ENCODE data around the gene FAN1.

- no peak for TF ChIP-seq CTCF (IDR thresholded peaks at IDR 0.05)
- TF ChIP-seq EZH2phosphoT487 (IDR thresholded peaks at IDR 0.05) = no peak
Observed at GRCh38 chr15:30917675-30918074, 14.0 kb downstream of the FAN1 start.

Measured in neural progenitor cell (in vitro differentiated cells).